Kidney epithelial cell (primary cell): ENCODE measurements around the gene DIPK1A. TPM values are rescaled to one million over a fixed set of nuclear protein-coding genes. Genes with fewer than 3 reads are reported as not detected.

Source experiments
- DNase-seq: peaks from one replicate; pipeline ENCODE4 v3.0.0-alpha.2; 2010; ENCODE audit warnings: low read depth
- H3K27me3 ChIP-seq: 2 replicates; pipeline ENCODE4 v1.6.0; 2011; ENCODE audit warnings: low read length; ENCODE audit not compliant: control insufficient read depth, insufficient read depth
- H3K36me3 ChIP-seq: 2 replicates; pipeline ENCODE4 v1.5.1; 2011; ENCODE audit warnings: low read length; ENCODE audit not compliant: control insufficient read depth, insufficient read depth
- H3K4me3 ChIP-seq: 2 replicates; pipeline ENCODE4 v1.5.1; 2011; ENCODE audit warnings: low read depth, mild to moderate bottlenecking, control low read depth, low read length
- CTCF ChIP-seq: IDR thresholded peaks from 2 replicates; pipeline ENCODE4 v1.5.1; 2011; ENCODE audit warnings: mild to moderate bottlenecking, moderate library complexity, low read length, control low read depth, inconsistent platforms; ENCODE audit not compliant: insufficient read depth, poor library complexity, severe bottlenecking
- total RNA-seq: library from RNA; depleted of rRNA; stranded (reverse); fragments of >200 nt; gene quantifications from 2 replicates; pipeline ENCODE4 v1.2.3, GENCODE V29; 2015

Gene DIPK1A
- total RNA-seq, 1 donor from 2014 or later, result 1.8 TPM

DNA sequence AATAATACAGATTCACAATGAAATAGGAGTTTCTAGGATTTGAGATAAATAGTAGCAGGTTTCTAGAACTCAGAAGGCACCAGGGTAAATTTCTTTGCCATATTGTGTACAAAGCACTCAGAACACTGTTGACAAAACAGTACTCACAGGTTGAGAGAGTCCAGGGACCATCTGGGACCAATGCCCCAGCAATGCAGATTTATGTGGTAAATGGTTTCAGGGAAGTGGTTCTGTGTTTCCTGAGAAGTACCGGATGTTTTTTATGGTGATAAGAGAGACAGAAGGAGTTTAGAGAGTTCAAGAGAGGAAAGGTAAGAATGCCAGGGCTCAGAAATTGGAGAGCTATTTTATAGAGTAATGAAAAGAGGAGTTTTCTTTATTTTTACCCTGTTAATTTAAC lies 29.6 kb upstream of the DIPK1A start:
- Histone ChIP-seq H3K4me3 (no peak overlapping the region), H3K27me3 (no peaks in the 10 kb centered on the region), H3K36me3 (no peaks in the 10 kb centered on the region)
- no peak for DNase-seq
- no peak for TF ChIP-seq CTCF

DNA sequence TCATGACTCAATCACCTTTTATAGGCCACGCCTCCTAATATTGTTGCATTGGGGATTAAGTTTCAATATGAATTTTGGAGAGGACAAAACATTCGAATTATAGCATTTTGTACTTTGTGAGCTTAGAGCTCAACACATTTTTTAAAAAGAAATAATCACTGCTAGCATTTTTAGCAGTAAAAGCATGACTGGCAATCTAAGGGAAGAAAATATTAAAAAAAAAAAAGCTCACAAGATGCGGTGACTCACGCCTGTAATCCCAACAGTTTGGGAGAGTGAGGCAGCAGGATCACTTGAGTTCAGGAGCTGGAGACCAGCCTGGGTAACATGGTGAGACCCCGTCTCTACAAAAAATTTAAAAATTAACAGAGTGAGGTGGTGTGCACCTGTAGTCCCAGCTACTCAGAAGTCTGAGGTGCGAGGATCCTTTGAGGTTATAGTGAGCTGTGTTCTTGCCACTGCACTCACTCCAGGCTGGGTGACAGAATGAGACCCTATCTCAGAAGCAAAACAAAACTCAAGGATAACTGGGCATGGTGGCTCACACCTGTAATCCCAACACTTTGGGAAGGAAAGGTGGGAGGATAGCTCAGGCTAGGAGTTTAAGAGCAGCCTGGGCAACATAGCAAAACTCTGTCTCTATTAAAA lies 28.8 kb upstream of the DIPK1A start:
- H3K4me3 ChIP-seq, result no peak overlapping the region
- H3K27me3 ChIP-seq, result no peaks in the 10 kb centered on the region
- H3K36me3 ChIP-seq, result no peaks in the 10 kb centered on the region
- no peak for DNase-seq
- TF ChIP-seq CTCF, result no peak

DNA sequence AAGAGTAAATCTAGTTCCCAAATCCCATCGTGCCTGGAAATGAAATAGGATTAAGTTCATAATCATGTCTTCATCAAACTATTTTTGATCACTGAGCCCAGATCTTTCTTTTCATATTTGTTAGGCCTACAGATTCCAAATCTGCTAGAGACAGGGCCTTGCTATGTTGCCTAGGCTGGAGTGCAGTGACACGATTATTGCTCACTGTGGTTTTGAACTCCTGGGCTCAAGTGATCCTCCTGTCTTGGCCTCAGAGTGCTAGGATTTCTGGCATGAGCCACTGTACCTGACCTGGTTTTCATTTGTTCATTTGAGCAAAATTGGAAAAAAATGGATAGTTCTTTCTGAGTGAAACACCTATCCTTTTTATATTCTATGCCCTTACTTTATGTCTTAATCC lies 28.0 kb upstream of the DIPK1A start:
- no peak for TF ChIP-seq CTCF
- Histone ChIP-seq H3K36me3 (no peaks in the 10 kb centered on the region), H3K27me3 (no peaks in the 10 kb centered on the region), H3K4me3 (no peak overlapping the region)
- no peak for DNase-seq

- Histone ChIP-seq H3K27me3 (no peaks in the 10 kb centered on the region), H3K4me3 (no peak overlapping the region), H3K36me3 (no peaks in the 10 kb centered on the region)
- no peak for TF ChIP-seq CTCF
- DNase-seq, result no peak
Observed at GRCh38 chr1:92987462-92987861, 26.2 kb upstream of the DIPK1A start.

DNA sequence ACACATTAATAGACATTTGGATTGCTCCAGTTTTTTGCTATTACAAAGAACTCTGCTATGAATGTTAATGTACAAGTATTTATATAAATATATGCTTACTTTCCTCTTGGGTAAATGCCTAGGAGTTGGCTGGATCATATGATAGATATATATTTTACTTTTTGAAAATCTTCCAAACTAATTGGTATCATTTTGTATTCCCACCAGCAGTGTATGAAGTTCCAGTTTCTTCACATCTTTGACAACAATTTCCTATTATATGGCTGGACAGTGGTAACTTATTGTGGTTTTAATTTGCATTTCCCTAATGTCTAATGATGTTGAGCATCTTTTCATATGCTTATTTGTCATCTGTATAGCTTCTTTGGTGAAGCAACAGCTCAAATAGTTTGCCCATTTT lies 23.8 kb upstream of the DIPK1A start:
- no peaks in the 10 kb centered on the region for H3K27me3 ChIP-seq
- TF ChIP-seq CTCF, result no peak
- H3K36me3 ChIP-seq, result no peaks in the 10 kb centered on the region
- H3K4me3 ChIP-seq, result no peak overlapping the region
- no peak for DNase-seq
